HL-60/S4 treated with phorbol 12-myristate 13-acetate at 8.2 ng/mL for 4 days and 3 days (cell line): Measurements from ENCODE around the gene SLC35F5.
"Not testable (repeated sequence)": the region's sequence is repeated elsewhere in the genome, so short reads cannot be mapped to it uniquely, and the experiment has no call there.

Experiments used
- in situ Hi-C: fragments of 300-500 bp; cut with MboI; formaldehyde crosslinking; loops from 2 replicates; pipeline ENCODE4 v1.15.0; 2022; ENCODE audit warnings: low sequenced_read_pairs

SLC35F5 gene

GRCh38 chr2:113700186-113700841 lies 56.1 kb downstream of the SLC35F5 start:
- in situ Hi-C loops: no loop called here

- in situ Hi-C loops: no loop called here
These were observed 57.5 kb downstream of the SLC35F5 start for GRCh38 chr2:113698892-113699447.

- in situ Hi-C loops: not testable (repeated sequence)
These were observed 58.2 kb downstream of the SLC35F5 start for GRCh38 chr2:113698251-113698650.

- in situ Hi-C loops: no loop called here
These were observed 58.9 kb downstream of the SLC35F5 start for GRCh38 chr2:113697516-113697915.

- in situ Hi-C loops: no loop called here
These were observed 62.0 kb downstream of the SLC35F5 start for GRCh38 chr2:113694438-113694837.

- in situ Hi-C loops: no loop called here
These were observed 63.6 kb downstream of the SLC35F5 start for GRCh38 chr2:113692698-113693428.

- in situ Hi-C loops: not testable (repeated sequence)
These were observed 65.6 kb downstream of the SLC35F5 start for GRCh38 chr2:113690871-113691270.

GRCh38 chr2:113686537-113686936 lies 69.9 kb downstream of the SLC35F5 start:
- in situ Hi-C loops: no loop called here

GRCh38 chr2:113685471-113685870 lies 71.0 kb downstream of the SLC35F5 start:
- in situ Hi-C loops: no loop called here

- in situ Hi-C loops: no loop called here
These were observed 77.0 kb downstream of the SLC35F5 start for GRCh38 chr2:113679457-113679856.

- in situ Hi-C loops: no loop called here
These were observed 79.1 kb downstream of the SLC35F5 start for GRCh38 chr2:113677330-113677729.

- in situ Hi-C loops: no loop called here
These were observed 79.7 kb downstream of the SLC35F5 start for GRCh38 chr2:113676623-113677266.

GRCh38 chr2:113675875-113676274 lies 80.6 kb downstream of the SLC35F5 start:
- in situ Hi-C loops: no loop called here

- in situ Hi-C loops: no loop called here
These were observed 84.0 kb downstream of the SLC35F5 start for GRCh38 chr2:113672326-113672932.

- in situ Hi-C loops: not testable (repeated sequence)
These were observed 87.4 kb downstream of the SLC35F5 start for GRCh38 chr2:113669013-113669412.

GRCh38 chr2:113664761-113665533 lies 91.5 kb downstream of the SLC35F5 start:
- in situ Hi-C loops: not testable (repeated sequence)

GRCh38 chr2:113663285-113664060 lies 93.0 kb downstream of the SLC35F5 start:
- in situ Hi-C loops: not testable (repeated sequence)
